H9 (cell line): ENCODE results near the gene TNFRSF18. TPM values are rescaled to one million over a fixed set of nuclear protein-coding genes. Genes with fewer than 3 reads are reported as not detected.
A peak's percentile ranks its signal among the peaks of the same experiment; 100 is the strongest.

ENCODE experiments used
- DNase-seq: peaks from one replicate; pipeline ENCODE4 v3.0.0-alpha.2; 2017
- H2AFZ ChIP-seq: one replicate; pipeline ENCODE4 v1.6.1; 2013; ENCODE audit warnings: mild to moderate bottlenecking, low read length, control low read depth, moderate library complexity
- H2AK5ac ChIP-seq: 2 replicates; pipeline ENCODE4 v1.6.1; 2013; ENCODE audit warnings: low read length, control low read depth, mixed read lengths; ENCODE audit not compliant: insufficient read length
- H2BK120ac ChIP-seq: one replicate; pipeline ENCODE4 v1.6.1; 2013; ENCODE audit warnings: low read depth, mild to moderate bottlenecking, low read length, control low read depth, inconsistent platforms; ENCODE audit not compliant: poor library complexity, severe bottlenecking
- H2BK12ac ChIP-seq: 2 replicates; pipeline ENCODE4 v1.6.1; 2013; ENCODE audit warnings: low read length, control low read depth, mixed read lengths, low read depth; ENCODE audit not compliant: insufficient read length
- H2BK15ac ChIP-seq: 2 replicates; pipeline ENCODE4 v1.6.1; 2013; ENCODE audit warnings: low read depth, low read length, control low read depth
- H2BK20ac ChIP-seq: one replicate; pipeline ENCODE4 v1.6.1; 2013; ENCODE audit warnings: low read depth, mild to moderate bottlenecking, low read length, control low read depth, inconsistent platforms; ENCODE audit not compliant: poor library complexity, severe bottlenecking
- H2BK5ac ChIP-seq: 2 replicates; pipeline ENCODE4 v1.6.1; 2013; ENCODE audit warnings: low read length, control low read depth, mixed read lengths; ENCODE audit not compliant: insufficient read length
- H3K14ac ChIP-seq: 2 replicates; pipeline ENCODE4 v1.6.1; 2013; ENCODE audit warnings: low read length, control low read depth; ENCODE audit not compliant: insufficient read depth
- H3K18ac ChIP-seq: 2 replicates; pipeline ENCODE4 v1.6.1; 2013; ENCODE audit warnings: low read depth, mild to moderate bottlenecking, mixed read lengths, low read length, control low read depth; ENCODE audit not compliant: insufficient read length
- H3K23ac ChIP-seq: 2 replicates; pipeline ENCODE4 v1.6.1; 2013; ENCODE audit warnings: low read length, control low read depth, mixed read lengths, low read depth; ENCODE audit not compliant: insufficient read length
- H3K23me2 ChIP-seq: 2 replicates; pipeline ENCODE4 v1.6.1; 2013; ENCODE audit warnings: low read depth, mild to moderate bottlenecking, mixed read lengths, low read length, control low read depth; ENCODE audit not compliant: insufficient read length, poor library complexity, severe bottlenecking
- H3K27ac ChIP-seq: 2 replicates; pipeline ENCODE4 v1.5.1; 2013; ENCODE audit warnings: low read length, control low read depth, mixed read lengths, low read depth; ENCODE audit not compliant: insufficient read length
- H3K27me3 ChIP-seq: 2 replicates; pipeline ENCODE4 v1.6.1; 2013; ENCODE audit warnings: low read length, control low read depth, inconsistent platforms; ENCODE audit not compliant: insufficient read depth
- H3K4ac ChIP-seq: 2 replicates; pipeline ENCODE4 v1.6.1; 2013; ENCODE audit warnings: low read depth, mild to moderate bottlenecking, control low read depth, inconsistent platforms, low read length, moderate library complexity
- H3K4me1 ChIP-seq: 2 replicates; pipeline ENCODE4 v1.6.1; 2013; ENCODE audit warnings: low read length, control low read depth, inconsistent platforms; ENCODE audit not compliant: insufficient read depth
- H3K4me2 ChIP-seq: 2 replicates; pipeline ENCODE4 v1.6.1; 2013; ENCODE audit warnings: low read length, control low read depth, mixed read lengths; ENCODE audit not compliant: insufficient read length, insufficient read depth
- H3K56ac ChIP-seq: 2 replicates; pipeline ENCODE4 v1.6.1; 2013; ENCODE audit warnings: low read depth, mild to moderate bottlenecking, mixed read lengths, low read length, control low read depth; ENCODE audit not compliant: insufficient read length
- H3K79me1 ChIP-seq: 2 replicates; pipeline ENCODE4 v1.6.1; 2013; ENCODE audit warnings: low read depth, mild to moderate bottlenecking, moderate library complexity, low read length, control low read depth, inconsistent platforms; ENCODE audit not compliant: insufficient read depth, poor library complexity, severe bottlenecking
- H3K79me2 ChIP-seq: 2 replicates; pipeline ENCODE4 v1.6.1; 2013; ENCODE audit warnings: low read length, control low read depth, inconsistent platforms; ENCODE audit not compliant: insufficient read depth
- H3K9ac ChIP-seq: 2 replicates; pipeline ENCODE4 v1.6.1; 2013; ENCODE audit warnings: low read length, control low read depth, mixed read lengths; ENCODE audit not compliant: insufficient read length; ENCODE audit errors: extremely low read depth
- H3K9me3 ChIP-seq: one replicate; pipeline ENCODE4 v1.6.1; 2013; ENCODE audit warnings: low read depth, low read length, inconsistent platforms; ENCODE audit not compliant: control insufficient read depth
- H3T11ph ChIP-seq: one replicate; pipeline ENCODE4 v1.6.1; 2013; ENCODE audit warnings: mild to moderate bottlenecking, low read length, control low read depth, inconsistent platforms
- H4K20me1 ChIP-seq: one replicate; pipeline ENCODE4 v1.6.1; 2013; ENCODE audit not compliant: control insufficient read depth, insufficient read length, insufficient read depth
- H4K5ac ChIP-seq: 2 replicates; pipeline ENCODE4 v1.6.1; 2013; ENCODE audit warnings: low read depth, mild to moderate bottlenecking, mixed read lengths, low read length, control low read depth; ENCODE audit not compliant: insufficient read length
- H4K8ac ChIP-seq: replicated peaks from 2 replicates; pipeline ENCODE4 v1.6.1; 2013; ENCODE audit warnings: low read length, control low read depth, mixed read lengths, low read depth; ENCODE audit not compliant: insufficient read length
- H4K91ac ChIP-seq: 2 replicates; pipeline ENCODE4 v1.6.1; 2013; ENCODE audit warnings: low read depth, mild to moderate bottlenecking, moderate library complexity, mixed read lengths, low read length, control low read depth; ENCODE audit not compliant: insufficient read length
- H3K27ac Mint-ChIP-seq, 3 experiments: 2 replicates in 2 of 3; 3 replicates in 1 of 3; pipeline ENCODE4 v1.8.0; 2020 to 2021; ENCODE audit warnings: mixed read lengths in 3 of 3, mild to moderate bottlenecking in 1 of 3, moderate library complexity in 1 of 3
- H3K27me3 Mint-ChIP-seq: 2 replicates; pipeline ENCODE4 v1.8.0; 2021; ENCODE audit warnings: low read depth, mild to moderate bottlenecking, moderate library complexity, mixed read lengths
- H3K36me3 Mint-ChIP-seq, 3 experiments: 2 replicates in 2 of 3; 3 replicates in 1 of 3; pipeline ENCODE4 v1.8.0; 2020 to 2021; ENCODE audit warnings: low read depth in 3 of 3, mixed read lengths in 3 of 3; ENCODE audit not compliant: insufficient read depth in 1 of 3
- H3K4me1 Mint-ChIP-seq, 2 experiments: 2 replicates each; pipeline ENCODE4 v1.8.0; 2020; ENCODE audit warnings: mixed read lengths in 2 of 2
- H3K4me3 Mint-ChIP-seq, 2 experiments: 2 replicates in 1 of 2; 3 replicates in 1 of 2; pipeline ENCODE4 v1.8.0; 2020 to 2021; ENCODE audit warnings: mild to moderate bottlenecking in 2 of 2, mixed read lengths in 2 of 2, moderate library complexity in 1 of 2
- H3K9me3 Mint-ChIP-seq, 2 experiments: 2 replicates in 1 of 2; 3 replicates in 1 of 2; pipeline ENCODE4 v1.8.0; 2020; ENCODE audit warnings: mild to moderate bottlenecking in 2 of 2, mixed read lengths in 2 of 2, moderate library complexity in 1 of 2
- CTCF ChIP-seq: fragments of 200-600 bp; sonication (generic); conservative IDR thresholded peaks from 3 replicates; pipeline ENCODE4 v1.8.0; 2021; ENCODE audit warnings: antibody characterized with exemption, mild to moderate bottlenecking
- WGBS: extraction: QIAGEN DNeasy Blood & Tissue Kit; methylation state at CpG from one replicate; pipeline ENCODE4 v1.1.7; 2013; ENCODE audit warnings: missing lambda C conversion rate, low lambda C conversion rate, mixed read lengths; ENCODE audit not compliant: insufficient read length; ENCODE audit errors: extremely low coverage; 5-methylcytosine and 5-hydroxymethylcytosine counted together
- total RNA-seq: library from RNA; stranded (reverse); gene quantifications from 2 replicates; pipeline ENCODE4 v1.2.1, GENCODE V29; 2021

The TNFRSF18 gene
- total RNA-seq, 1 experiment from 2014 or later, result 2.0 TPM

- Histone ChIP-seq H3K9me3 (no peaks in the 10 kb centered on the region), H3K27me3 (no peaks in the 10 kb centered on the region), H3K4me2 (no peak overlapping the region), H3K14ac (no peak overlapping the region), H4K20me1 (no peaks in the 10 kb centered on the region), H3K23me2 (no peaks in the 10 kb centered on the region), H2BK12ac (no peak overlapping the region), H3K27ac (no peak overlapping the region), H3K56ac (no peak overlapping the region), H3K18ac (no peak overlapping the region), H2AFZ (no peak overlapping the region), H3K79me2 (no peaks in the 10 kb centered on the region), H4K8ac (no peak overlapping the region), H2AK5ac (no peak overlapping the region), H3K4ac (no peak overlapping the region), H2BK20ac (no peak overlapping the region), H2BK120ac (no peak overlapping the region), H3K4me1 (no peaks in the 10 kb centered on the region), H4K5ac (no peak overlapping the region), H3K23ac (no peak overlapping the region), H2BK15ac (no peak overlapping the region), H2BK5ac (no peak overlapping the region), H3T11ph (no peak overlapping the region), H3K9ac (no peak overlapping the region), H4K91ac (no peak overlapping the region), H3K79me1 (no peaks in the 10 kb centered on the region)
- no peak for DNase-seq
- no peaks in the 10 kb centered on the region; a peak in 1 of 5 replicates for H3K9me3 Mint-ChIP-seq
- no CpG with 5 or more reads among the region's 36 CpGs for WGBS
- no peak overlapping the region for H3K4me3 Mint-ChIP-seq
- H3K4me1 Mint-ChIP-seq, result peaks cover 0 to 4% of the 10 kb centered on the region in 2 experiments; a peak in 1 of 4 replicates
- H3K27ac Mint-ChIP-seq, result 0 out of 7 replicates have a peak overlapping the region, but pooled peaks of 1 of the 3 experiments have one; percentile 40
- TF ChIP-seq CTCF, result no peak
- H3K27me3 Mint-ChIP-seq, result no peaks in the 10 kb centered on the region; the same call in 1 of the 2 replicates
- peaks cover 22 to 47% (median 37%) of the 10 kb centered on the region in 3 experiments for H3K36me3 Mint-ChIP-seq
Observed at GRCh38 chr1:1218524-1219200, 12.3 kb upstream of the TNFRSF18 start.
